ENCODE data around the gene WNK2.
"Not testable (repeated sequence)": the region's sequence is repeated elsewhere in the genome, so short reads cannot be mapped to it uniquely, and the experiment has no call there.

The WNK2 gene

DNA sequence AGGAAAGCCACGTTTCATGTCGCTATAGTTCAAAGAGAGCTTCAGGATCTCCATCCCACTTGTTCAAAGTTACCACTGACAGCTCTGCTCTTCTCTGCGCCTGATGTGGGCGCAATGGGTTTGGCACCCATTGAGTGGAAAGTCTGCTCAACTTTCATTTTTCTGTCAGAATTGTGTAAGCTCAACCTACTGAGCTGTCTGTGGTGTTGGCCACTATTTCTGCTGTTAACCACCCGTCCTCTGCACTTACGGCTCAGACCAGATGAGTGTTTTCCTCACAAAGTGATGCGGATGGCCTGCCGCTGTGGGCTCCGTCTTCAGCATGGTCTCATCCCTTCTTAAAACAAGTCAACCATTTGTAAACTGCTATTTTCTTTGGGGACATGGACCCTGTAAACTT lies 131.2 kb downstream of the WNK2 start:
- no peak for DNase-seq

DNA sequence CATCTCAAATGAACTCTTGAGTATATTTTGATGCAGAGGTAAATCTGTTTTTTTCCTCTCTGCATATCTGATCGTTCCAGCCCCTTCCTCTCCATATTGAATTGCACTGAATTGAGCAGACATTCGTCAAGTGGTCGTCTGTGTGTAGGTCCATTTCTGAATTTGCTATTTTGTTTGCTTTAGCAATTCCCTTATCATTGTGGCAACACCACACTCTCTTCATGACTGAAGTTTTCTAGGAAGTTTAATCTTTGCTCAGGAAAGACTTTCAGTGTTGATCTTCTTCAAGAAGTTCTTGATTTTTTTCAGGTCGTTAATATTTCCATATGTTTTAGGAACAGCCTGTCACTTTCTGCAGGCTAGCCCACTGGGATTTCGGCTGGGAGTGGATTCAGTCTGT lies 132.0 kb downstream of the WNK2 start:
- DNase-seq = no peak

DNA sequence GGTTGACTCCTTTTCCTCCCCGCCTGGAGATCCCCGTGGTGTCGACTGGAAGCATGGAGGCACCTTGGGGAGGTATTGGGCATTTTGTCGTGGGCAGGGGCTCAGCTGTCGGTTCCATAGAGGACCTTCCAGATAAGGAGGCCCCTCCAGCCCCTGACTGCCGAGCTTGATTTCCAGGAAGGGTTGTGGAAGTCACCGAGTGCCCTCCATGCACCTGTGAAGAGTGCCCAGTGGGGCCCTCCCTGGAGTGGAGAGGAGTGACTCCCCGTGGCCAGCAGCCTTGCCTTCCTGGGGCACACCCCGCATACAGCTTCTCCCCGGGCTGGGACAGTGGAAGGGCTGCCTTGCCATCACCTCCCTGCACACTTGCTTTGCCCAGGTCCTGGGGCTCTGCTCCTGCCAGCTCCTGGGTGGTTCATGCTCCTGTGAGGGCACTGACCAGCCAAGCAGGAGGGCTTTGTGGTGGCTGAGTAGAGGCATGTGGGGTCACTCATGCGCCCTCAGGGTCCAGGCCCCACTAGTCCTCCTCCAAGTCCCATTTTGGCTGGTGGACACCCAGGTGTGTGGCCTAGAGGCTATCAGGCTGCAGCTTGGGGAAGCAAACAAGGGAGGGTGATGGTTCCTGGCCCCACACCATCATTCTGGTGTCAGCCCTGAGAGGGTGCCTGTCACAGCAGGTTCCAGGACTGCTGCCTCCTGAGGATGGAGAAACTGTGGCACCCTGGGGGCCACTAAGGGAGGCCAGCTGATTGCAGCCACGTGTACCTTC lies 133.0 kb downstream of the WNK2 start:
- no peak for DNase-seq

DNA sequence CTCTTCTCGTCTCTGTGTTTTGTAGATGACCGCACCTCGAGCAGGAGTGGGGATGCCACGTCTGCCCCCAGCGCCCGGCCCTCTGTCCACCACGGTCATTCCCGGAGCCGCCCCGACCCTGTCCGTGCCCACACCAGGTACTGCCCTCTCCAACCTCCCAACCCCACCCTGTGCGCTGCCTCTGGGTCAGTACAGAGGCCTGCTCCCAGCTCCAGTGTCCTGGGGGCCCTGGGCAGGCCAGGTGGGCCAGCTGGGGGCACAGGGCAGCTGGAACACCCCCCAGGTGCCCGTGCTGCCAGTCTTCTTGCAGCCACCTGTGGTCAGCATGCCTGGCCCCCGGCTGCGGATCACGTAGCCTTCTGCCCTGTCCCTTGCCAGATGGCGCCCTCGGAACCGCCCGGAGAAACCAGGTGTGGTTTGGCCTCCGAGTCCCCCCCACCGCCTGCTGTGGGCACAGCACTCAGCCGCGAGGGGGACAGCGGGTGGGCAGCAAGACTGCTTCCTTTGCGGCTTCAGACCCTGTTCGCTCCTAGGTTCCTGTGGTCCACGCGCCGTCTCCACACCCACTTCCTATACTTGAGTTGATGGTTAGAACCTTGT lies 133.7 kb downstream of the WNK2 start:
- DNase-seq = no peak

DNA sequence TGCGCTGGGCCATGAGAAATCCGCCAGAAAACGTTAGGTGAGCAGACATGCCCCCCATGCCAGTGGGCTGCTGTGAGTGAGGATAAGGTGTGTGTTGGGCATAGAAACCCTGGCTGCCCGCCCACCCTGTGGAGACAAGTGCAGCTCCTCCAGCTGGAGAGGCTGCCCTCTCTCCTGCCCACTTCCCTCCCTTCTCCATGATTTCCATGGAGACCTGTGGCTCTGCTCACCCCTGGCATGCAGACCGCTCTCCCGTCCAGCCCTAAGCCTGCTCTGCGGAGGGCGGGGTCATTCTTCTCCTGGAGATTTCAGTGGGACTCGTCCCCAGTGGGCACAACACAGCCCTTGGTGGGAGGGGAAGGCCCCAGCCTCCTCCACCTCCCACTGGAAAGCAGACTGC lies 134.5 kb downstream of the WNK2 start:
- no peak for DNase-seq

DNA sequence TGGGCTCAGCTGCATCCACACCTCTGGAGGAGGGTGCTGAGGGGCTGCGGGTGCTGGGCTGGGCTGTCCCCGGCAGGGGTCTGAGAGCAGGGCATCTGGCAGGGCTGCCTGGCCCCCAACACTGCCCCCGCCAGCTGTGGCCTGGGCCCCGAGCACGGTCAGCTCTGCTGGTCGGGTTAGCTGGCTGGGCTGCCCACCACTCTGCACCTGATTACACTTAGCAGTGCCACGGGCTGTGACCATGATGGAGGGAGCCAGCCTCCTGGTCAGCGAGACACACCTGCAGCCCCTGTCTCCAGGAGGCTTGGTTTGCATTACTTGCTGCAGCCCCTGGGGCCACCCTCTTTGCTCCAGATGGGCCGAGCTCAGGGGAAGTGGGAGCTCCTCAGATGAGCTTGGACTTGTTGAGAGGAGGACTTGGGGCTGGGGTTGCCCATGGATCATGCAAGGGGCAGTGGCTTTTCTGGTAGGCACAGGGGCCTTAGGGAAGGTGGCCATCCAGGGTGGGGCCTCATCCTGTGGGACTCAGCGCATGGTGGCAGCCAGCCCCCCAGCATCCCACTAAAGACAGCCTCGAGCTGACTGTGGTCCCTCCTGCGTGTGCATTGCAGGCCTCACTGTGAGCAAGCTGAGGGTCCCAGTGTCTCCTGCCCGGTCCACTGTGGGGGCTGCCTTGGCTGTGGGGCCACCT lies 135.5 kb downstream of the WNK2 start:
- no peak for DNase-seq

DNA sequence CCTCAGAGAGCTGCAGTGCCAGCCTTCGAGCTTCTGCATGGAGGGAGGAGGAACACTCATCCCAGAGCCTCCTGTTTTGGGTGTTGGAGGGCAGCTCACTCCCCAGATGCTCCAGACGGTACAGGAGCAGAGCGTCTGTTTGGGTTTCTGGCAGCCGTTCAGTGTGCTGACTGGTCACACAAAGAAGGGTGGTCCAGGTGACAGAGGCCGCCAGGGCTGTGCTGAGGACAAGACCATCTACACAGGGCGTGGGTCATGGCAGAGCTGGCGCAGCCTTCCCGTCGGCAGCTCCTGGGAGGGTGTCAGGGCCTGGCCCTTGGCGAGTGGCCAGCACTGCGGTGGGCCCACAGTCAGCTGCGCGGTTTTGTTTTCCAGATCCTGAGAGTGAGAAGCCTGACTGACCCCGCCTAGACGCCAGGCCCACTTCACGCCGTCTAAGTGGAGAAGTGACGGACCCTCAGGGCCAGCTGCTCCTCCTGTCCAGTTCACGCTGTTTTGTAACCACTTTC lies 136.1 kb downstream of the WNK2 start:
- no peak for DNase-seq

DNA sequence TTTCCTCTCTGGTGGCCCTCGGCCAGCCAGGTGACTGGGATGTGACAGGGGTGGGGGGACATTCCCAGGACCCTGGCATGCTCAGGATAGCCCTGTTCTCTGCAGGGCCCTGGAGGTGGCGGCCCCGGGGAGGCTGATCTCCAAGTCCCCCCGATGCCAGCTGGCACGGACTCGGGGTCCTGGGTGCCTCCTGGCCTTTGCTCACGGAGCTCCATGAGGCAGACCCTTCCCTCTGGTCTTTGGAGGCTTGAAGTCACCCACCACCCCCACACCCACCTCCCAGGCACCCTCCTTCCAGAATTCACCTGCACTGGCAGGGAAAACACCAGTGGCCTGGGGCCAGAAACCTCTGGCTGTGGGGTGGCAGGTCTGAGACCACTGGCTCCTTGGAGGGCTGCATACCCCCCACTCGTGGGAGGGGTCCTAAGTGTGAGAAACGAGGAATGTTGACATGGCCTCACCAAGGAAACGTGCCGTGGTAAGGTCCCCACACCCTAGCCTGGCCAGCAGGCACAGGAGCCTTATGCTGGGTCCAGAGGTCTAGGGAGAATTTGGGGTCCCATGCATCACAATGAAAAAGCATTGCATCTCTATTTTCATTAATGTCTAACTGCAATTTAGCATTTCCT lies 136.8 kb downstream of the WNK2 start:
- no peak for DNase-seq

DNA sequence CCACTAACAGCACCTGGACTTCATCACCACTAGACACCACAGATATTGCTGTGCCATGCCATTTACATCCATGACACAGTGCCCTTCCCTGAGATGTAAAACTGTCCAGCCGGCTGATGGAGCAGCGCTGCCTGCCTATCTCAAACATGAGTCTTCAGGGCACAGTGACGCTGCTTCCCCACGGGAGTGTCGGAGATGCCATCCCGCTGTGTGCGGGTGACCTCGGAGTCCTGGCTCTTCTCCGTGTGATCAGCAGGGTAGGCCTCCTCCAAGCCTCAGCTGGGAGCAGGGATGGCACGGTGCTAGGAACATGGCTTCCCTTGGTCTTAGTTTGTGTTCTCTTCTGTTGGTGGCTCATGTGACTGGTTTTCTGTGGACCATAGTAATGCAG lies 137.3 kb downstream of the WNK2 start:
- DNase-seq = no peak

DNA sequence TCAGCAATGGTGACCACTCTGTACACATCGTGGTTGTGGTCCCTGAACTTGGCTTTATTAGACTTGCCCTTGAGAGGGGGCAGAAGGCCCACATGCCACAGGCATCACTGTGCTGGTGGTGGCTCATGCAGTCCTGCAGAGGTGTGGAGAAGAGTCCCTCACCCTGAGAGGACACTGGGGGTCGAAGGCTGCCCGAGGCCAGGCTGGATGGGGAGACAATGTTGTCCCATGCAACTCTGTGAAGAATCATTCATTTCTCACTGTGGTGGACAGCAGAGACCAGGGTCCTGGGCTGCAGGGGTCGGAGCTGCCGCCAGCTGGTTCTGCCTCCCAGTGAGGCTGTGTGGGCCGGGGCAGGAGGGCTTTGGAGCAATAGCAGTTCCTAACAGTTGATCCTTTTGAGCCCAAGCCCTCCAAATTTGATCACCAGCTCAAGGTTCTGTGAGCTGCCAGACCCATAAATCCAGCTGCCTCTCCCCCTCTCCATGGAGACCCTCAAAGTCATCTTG lies 139.6 kb downstream of the WNK2 start:
- DNase-seq = not testable (repeated sequence)

DNA sequence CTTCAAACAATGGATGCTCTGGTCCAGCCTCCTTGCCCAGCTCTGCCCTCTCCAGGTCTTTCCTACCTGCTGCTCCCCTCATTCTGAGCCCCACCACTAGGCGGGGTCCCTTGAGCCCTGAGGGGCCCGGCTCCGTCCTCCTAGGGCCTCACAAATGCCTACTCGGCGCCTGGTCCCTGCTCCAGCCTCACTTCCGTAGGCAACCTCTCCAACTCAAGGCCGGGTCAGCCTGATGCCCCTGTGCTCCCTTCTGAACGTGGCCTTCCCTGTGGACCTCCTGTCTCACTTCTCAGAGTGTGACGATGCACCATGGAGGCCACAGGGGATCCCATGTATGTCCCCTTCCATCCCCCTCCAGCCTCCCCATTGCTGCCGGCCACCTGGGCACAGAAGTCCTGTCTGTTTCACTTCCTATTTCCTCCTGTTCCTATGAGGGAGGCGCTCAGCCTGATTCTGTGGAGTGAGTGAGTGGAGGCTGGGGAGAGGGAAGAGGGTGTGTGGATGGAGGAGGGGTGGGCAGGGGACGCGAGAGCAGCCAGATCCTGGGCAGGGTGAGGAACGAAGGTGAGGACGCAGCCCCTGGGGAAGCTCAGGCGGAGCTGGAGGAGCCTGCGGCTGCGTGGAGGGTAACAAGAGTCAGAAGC lies 140.4 kb downstream of the WNK2 start:
- no peak for DNase-seq

DNA sequence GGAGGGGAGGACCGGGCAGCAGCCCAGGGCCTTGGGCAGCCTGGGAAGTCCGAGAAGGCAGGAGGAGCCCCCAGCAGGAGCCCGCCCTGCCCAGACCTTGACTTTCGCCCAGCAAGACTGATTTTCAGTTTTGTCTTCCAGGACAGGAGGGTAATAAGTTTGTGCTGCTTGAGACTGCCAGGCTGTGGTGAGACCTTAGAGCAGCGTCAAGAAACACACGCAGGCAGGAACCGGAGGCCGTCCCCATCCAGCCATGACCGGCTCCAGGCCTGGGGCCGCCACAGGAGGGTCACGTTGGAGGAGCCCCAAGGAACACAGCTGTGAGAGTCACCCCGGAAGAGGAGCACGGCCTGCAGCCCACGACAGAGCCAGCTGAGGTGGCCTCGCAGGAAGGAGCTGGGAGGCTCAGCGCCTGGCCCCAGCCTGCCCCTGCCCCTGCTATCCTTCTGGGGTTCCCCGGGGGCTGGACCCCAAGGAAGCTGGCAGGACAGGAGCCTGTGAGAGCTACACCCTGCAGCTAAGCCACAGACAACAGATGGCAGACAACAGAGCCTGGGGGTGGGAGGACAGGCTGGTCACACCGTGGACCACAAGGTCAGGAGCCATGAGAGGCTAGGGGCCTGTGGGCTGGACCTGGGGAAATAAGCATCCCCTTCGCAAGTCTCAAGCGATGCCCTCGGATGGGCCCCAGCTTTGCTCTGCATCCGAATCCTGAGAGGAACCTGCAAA lies 141.5 kb downstream of the WNK2 start:
- DNase-seq = no peak

DNA sequence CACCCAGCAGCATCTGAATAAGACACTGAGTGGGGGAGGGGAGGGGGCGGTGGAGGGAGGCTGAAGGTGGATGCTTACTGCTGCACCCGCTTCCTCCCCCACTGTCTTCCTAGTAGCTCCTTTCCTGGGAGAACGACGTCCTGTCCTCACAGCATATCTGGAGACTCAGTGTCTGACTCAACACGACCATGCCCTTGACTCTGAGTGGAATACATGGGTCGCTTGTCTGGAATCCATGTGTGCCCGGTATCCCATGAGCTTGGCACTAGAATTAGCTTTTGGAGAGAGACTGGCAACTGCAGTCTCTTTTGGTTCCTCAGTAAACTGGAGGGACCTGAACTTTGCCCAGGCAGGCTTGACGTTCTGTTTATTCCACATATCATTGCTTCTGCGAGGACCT lies 142.1 kb downstream of the WNK2 start:
- no peak for DNase-seq

DNA sequence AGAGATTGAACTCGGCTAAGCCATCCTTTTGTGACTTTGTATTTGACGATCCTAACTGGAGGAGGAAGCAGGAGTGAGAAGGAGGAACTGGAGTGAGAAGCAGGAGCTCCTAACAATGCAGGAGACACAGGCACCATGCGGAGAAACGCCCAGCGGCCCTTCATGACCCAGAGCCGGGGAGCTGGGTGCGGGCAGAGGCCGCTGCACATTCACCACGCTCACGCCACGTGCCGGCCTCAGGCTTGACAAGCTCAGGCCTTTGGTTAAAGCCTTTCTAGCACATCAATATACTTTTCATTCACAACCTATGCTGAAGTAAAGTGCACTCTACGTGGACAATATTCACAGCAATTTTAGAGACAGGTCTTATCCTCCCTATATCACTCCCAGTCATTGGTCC lies 142.7 kb downstream of the WNK2 start:
- DNase-seq = no peak

DNA sequence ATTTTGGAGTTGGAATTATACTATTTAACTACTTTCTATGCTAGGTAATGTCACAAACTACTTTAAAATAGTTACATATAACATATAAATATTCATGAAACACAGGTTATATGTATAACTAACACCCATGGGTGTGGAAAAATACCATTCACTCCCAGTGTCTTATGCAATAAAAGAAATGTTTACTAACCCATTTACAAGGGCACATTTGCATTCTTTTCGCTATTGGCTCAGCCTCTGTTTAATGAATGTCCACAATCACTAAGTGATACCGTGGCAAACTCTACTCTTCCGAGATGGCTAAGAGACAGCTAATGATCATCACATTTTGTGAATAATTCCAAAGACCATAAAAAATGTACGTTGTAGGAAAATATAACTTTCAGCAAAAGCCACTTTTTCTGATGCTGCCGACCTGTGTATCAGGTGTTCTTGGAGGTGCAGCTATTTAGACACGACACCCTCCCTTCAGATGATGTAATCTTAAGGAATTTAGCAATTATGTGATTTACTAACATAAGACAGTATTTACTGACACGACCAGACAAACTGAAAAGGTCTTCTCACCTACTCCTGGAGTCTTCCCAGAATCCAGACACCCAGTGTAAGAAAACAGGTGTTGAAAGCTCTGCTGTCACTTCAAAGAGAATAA lies 145.8 kb downstream of the WNK2 start:
- DNase-seq = no peak

DNA sequence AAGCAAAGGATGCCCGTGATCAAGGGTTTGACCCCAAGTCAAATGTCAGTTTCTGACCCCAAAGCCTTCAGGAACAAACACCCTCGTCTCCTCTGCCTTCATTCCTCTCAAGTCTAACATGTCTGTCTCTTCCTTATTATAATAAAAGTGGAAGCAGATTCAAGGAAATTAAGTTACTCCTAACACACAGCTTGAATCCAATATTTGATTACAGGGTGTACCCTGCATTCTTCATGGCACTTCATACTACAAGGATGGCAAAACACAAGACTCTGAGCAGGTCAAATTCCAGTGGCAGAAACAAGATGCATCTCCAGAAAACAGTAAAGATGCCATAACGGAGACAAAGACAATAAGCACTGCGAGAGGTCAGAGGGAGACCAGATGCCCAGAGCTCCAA lies 148.4 kb downstream of the WNK2 start:
- no peak for DNase-seq

DNA sequence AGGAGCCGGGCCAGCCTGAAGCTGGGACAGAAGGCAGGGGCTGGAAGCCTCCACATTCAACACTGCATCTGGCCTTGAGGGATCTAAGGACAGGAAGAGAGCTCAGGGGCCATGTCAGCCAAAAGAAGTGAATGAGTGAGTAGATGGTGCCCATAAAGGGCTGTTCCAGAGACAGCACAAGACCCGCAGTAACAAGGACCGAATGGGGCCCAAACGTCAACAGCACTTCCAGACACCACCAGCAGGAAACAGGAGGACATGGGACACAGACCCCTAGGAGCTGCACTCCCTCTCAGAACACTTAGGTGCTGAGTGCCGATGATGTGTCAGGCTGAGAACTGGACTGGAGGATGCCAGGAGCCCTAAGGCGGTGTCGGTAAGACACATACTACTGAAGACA lies 152.8 kb downstream of the WNK2 start:
- DNase-seq = no peak

DNA sequence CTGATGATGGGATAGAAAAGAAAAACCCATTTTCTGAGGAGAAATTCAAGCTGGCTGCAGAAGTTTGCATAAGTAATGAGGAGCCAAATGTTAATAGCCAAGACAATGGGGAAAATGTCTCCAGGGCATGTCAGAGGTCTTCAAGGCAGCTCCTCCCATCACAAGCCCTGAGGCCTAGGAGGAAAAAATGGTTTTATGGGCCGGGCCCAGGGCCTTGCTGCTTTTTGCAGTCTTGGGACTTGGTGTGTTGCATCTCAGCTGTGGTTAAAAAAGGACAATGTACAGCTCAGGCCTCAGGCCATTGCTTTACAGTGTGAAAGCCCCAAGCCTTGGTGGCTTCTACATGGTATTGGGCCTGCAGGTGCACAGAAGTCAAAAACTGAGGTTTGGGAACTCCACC lies 154.3 kb downstream of the WNK2 start:
- DNase-seq = not testable (repeated sequence)

DNA sequence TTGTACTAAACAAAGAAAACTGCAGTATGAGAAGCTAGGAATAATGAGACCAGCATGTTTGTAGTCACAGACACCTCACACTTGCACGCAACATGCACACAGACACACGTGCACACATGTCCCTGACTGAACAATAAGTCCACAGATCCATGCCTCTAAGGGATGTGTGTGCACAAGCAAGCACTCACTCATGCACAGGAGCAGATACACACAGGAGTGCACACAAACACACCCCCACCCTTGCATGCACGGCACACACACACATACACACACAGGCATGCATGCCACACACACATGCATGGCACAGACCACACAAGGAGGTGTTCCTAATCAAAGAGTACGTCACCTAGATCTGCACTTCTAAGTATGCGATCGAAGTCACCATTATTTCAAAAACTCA lies 156.2 kb downstream of the WNK2 start:
- DNase-seq = no peak

DNA sequence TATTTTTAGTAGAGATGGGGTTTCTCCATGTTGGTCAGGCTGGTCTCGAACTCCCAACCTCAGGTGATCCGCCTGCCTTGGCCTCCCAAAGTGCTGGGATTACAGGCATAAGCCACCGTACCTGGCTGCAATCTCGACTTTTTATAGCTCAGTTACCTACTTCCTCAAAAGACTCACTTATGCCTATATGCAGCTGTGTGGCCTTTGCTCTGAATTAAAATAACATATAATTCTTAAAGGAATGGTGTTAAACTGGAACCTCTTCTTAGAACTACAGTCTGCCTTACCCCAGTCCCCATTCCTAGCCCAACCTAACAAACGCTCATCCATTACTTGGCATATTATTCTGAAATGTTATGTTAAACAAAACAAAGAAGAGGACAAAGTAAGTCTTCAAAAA lies 157.9 kb downstream of the WNK2 start:
- DNase-seq = not testable (repeated sequence)

DNA sequence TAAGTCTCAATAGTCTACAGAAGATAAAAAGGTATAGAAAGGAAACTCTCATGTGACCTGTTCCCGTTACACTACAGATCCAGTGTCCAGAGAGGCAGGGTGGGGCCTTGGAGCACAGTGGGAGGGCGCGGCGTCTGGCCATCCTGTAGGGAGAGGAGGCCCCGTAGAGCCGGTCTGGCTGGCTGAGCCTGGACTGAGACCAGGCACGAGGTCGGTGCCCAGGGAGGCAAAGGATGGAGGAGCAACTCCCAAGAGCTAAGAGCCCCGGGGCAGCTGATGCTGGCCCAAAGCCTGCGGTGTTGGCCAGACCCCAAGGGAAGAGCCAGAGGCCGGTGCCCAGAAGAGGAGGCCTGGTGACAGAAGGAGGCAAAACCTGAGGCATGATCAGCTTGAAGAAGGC lies 158.5 kb downstream of the WNK2 start:
- not testable (repeated sequence) for DNase-seq

DNA sequence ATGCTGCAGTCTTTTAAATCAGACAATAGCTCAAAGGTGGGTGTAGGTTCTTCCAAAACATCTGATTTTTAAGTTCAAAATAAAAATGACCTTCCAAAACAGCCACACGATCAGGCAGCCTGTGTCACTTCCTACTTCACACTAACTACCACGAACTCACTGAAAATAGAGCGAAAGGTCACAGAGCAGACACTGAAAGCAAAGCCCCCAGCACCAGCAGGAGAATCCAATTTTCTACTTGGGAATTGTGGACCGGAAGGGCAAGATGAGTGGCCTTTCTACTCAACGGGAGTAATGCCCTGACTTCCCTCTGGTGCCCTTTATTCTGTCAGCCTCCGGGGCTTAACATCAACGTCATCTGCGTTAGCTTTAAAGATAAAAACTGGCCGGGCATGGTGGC lies 159.7 kb downstream of the WNK2 start:
- DNase-seq = no peak

Measured in stimulated activated CD4-positive, alpha-beta T cell treated with anti-CD3 and anti-CD28 coated beads, Interleukin-12 subunit alpha, Interleukin-12 subunit beta, amount 100 ng/mL, for 4 hours (primary cell).